ENCODE results near the gene HTT-AS.

The HTT-AS gene

GRCh38 chr4:3074078-3074845 lies at the start of gene HTT-AS, which contains the start of gene HTT:
HTT-AS (minus strand) TSS chr4:3074538.
HTT (plus strand) TSS chr4:3074681; CDS start chr4:3074826, 145 bp downstream.
- TF ChIP-seq, protein P1, sequence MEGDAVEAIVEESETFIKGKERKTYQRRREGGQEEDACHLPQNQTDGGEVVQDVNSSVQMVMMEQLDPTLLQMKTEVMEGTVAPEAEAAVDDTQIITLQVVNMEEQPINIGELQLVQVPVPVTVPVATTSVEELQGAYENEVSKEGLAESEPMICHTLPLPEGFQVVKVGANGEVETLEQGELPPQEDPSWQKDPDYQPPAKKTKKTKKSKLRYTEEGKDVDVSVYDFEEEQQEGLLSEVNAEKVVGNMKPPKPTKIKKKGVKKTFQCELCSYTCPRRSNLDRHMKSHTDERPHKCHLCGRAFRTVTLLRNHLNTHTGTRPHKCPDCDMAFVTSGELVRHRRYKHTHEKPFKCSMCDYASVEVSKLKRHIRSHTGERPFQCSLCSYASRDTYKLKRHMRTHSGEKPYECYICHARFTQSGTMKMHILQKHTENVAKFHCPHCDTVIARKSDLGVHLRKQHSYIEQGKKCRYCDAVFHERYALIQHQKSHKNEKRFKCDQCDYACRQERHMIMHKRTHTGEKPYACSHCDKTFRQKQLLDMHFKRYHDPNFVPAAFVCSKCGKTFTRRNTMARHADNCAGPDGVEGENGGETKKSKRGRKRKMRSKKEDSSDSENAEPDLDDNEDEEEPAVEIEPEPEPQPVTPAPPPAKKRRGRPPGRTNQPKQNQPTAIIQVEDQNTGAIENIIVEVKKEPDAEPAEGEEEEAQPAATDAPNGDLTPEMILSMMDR (IDR thresholded peaks at IDR 0.05; ENCODE audit: control extremely low read depth, extremely low read depth, low read depth, missing control alignments): no peak
- DNase-seq (ENCODE audit: extremely low spot score): peak; percentile 97
- ChIA-PET CTCF (interaction anchor here (1.0 to 2.6 kb wide), 3 partner anchors 16 to 21 kb away, joined by 3 to 11 read pairs (median 4); no protein-coding TSS in a partner anchor), POLR2A (no interaction called here)

DNA sequence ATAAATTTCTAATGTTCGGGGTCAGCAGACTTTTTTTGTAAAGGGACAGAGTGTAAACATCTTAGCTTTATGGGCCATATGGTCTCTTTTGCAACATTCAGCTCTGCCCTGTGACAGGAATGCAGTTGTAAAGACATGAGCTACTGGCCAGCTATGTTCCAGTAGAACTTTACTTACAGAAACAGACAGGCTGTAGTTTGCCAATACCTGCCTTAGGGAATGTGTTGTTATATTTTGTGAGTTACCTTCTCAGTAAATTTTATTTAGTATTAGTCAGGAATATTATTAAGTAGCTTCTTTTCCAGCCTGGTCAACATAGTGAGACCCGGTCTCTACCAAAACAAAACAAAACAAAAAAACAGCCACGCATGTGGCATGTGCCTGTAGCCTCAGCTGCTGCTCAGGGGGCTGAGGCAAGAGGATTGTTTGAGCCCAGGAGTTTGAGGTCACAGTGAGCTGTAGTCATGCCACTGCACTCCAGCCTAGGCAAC lies 48.9 kb upstream of the HTT-AS start:
- ChIA-PET CTCF (interaction anchor here (0.9 to 3.4 kb wide), 8 partner anchors 10 to 357 kb away, joined by 3 to 21 read pairs (median 3); no protein-coding TSS in a partner anchor), POLR2A (interaction anchor here (0.6 kb wide), 1 partner anchor 254 kb away, joined by 3 read pairs; no protein-coding TSS in a partner anchor)
- DNase-seq (ENCODE audit: extremely low spot score): no peak
- TF ChIP-seq, protein P1 (IDR thresholded peaks at IDR 0.05; ENCODE audit: control extremely low read depth, extremely low read depth, low read depth, missing control alignments): no peak

- no peak for DNase-seq (ENCODE audit: extremely low spot score)
- TF ChIP-seq, protein P1 (IDR thresholded peaks at IDR 0.05; ENCODE audit: control extremely low read depth, extremely low read depth, low read depth, missing control alignments): no peak
- ChIA-PET CTCF (interaction anchor here (0.9 to 3.4 kb wide), 6 partner anchors 12 to 33 kb away, joined by 3 to 21 read pairs (median 4); no protein-coding TSS in a partner anchor), POLR2A (interaction anchor here (0.6 kb wide), 1 partner anchor 8 kb away, joined by 3 read pairs; no protein-coding TSS in a partner anchor)
These were observed 47.8 kb upstream of the HTT-AS start for GRCh38 chr4:3122081-3122563.

DNA sequence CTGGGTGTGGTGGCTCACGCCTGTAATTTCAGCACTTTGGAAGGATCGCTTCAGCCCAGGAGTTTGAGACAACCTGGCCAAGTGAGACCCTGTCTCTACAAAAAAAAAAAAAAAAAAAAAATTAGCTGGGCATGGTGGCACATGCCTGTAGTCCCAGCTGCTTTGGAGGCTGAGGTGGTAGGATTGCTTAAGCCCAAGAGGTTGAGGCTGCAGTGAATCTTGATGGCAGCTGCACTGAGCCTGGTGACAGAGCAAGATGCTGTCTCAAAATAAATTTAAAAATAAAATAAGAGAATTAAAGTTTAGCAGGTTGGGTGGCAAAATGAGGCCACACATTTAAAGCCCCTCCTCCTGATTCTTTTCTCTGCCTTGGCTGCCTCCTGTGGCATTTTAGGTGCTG lies 47.3 kb upstream of the HTT-AS start:
- TF ChIP-seq, protein P1 (IDR thresholded peaks at IDR 0.05; ENCODE audit: control extremely low read depth, extremely low read depth, low read depth, missing control alignments): no peak
- POLR2A ChIA-PET: interaction anchor here (0.6 kb wide), 1 partner anchor 8 kb away, joined by 3 read pairs; no protein-coding TSS in a partner anchor
- CTCF ChIA-PET: interaction anchor here (1.1 to 3.4 kb wide), 2 partner anchors 15 to 32 kb away, joined by 4 to 21 read pairs; no protein-coding TSS in a partner anchor
- no peak for DNase-seq (ENCODE audit: extremely low spot score)

GRCh38 chr4:3121110-3121509 lies 46.8 kb upstream of the HTT-AS start:
- no peak for DNase-seq (ENCODE audit: extremely low spot score)
- CTCF ChIA-PET: interaction anchor here (1.0 to 3.4 kb wide), 4 partner anchors 14 to 143 kb away, joined by 3 to 21 read pairs (median 4); no protein-coding TSS in a partner anchor
- TF ChIP-seq, protein P1 (IDR thresholded peaks at IDR 0.05; ENCODE audit: control extremely low read depth, extremely low read depth, low read depth, missing control alignments): no peak
- POLR2A ChIA-PET: no interaction called here

DNA sequence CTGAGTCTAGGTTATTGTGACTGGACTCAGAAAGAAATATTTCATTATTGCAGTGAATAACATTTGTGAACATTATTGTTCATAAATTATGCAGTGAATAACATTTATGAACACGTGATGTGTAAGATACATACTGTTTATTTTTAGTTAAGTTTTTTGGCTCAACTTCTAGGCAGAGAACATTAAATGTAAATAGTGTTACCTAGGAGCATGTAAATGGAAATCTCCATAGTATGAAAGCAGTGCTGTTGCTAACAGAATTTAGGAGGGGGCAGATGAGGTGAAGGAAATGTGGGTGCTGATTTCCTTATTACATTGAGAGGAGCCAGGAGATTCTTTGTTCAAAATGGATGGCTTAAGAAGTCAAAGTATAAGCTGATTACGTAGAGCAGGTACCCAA lies 45.1 kb upstream of the HTT-AS start:
- CTCF ChIA-PET: interaction anchor here (1.0 kb wide), 1 partner anchor 22 kb away, joined by 3 read pairs; no protein-coding TSS in a partner anchor
- no peak for DNase-seq (ENCODE audit: extremely low spot score)
- POLR2A ChIA-PET: no interaction called here
- TF ChIP-seq, protein P1 (IDR thresholded peaks at IDR 0.05; ENCODE audit: control extremely low read depth, extremely low read depth, low read depth, missing control alignments): no peak

Measured in GM10248 (cell line).